Stimulated activated CD8-positive, alpha-beta memory T cell treated with anti-CD3 and anti-CD28 coated beads, Interleukin-4, amount 100 ng/mL, for 48 hours (primary cell): ENCODE results near the gene NAPG.
A peak's percentile ranks its signal among the peaks of the same experiment; 100 is the strongest.
"Not testable (repeated sequence)": the region's sequence is repeated elsewhere in the genome, so short reads cannot be mapped to it uniquely, and the experiment has no call there.

Source experiments
- DNase-seq: peaks from one replicate; pipeline ENCODE4 v3.0.0-alpha.2; 2020

The NAPG gene

GRCh38 chr18:10515456-10515855 is 10.4 kb upstream of the NAPG start:
- no peak for DNase-seq

GRCh38 chr18:10516078-10516477 is 9.7 kb upstream of the NAPG start:
- DNase-seq, result no peak

DNA sequence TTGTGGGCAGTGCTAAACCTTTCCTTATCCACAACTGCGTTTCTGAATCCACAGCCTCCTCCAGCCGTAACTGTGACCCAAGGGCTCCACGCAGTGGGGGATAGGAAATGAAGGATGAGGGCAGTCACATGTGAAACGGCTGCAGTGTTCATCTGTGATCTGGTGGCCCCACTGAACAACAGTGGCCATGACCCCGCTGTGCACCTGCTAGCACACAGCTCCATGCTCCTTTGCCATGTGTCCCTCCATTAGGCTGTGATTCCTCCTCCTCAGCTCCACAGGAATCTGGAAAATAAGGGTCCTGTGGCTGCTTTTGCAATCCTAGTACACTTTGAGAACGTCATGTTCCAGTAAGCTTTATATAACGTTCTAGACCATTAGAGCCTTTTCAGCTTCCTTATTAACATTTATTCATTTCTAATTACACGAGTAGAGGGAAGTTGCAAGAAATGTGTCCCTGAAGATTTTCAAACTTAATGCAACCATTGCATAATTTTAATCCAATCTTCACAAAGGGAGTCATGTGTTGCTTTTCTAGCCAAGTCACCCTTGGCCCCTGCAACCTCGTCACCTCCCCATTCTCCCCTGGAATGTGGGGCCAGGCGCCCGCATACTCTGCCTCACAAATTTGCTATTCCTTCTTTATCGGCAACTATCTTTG is 7.1 kb upstream of the NAPG start:
- no peak for DNase-seq

- DNase-seq, result no peak
Observed at GRCh38 chr18:10519366-10519765, 6.5 kb upstream of the NAPG start.

- DNase-seq, result peak; percentile 71
Observed at GRCh38 chr18:10519999-10520935, 5.6 kb upstream of the NAPG start.

DNA sequence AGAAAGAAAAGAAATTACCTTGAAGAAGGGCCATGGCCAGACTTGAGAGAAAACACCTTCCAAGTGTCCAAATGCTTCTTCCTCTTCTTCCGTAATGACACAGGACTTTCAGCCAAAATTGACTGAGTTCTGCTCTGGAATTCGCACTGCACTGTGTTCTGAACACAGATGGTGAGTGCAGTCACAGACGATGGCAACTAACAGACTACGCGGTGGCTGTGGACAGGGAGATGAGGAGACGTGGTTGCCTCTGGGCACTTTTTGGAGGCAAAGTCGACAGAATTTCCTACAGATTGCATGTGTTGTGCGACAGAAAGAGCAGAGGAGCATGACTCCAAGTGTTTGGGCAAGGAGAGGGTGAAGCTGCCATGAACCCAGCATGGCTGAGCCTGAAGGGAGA is 4.3 kb upstream of the NAPG start:
- no peak for DNase-seq

DNA sequence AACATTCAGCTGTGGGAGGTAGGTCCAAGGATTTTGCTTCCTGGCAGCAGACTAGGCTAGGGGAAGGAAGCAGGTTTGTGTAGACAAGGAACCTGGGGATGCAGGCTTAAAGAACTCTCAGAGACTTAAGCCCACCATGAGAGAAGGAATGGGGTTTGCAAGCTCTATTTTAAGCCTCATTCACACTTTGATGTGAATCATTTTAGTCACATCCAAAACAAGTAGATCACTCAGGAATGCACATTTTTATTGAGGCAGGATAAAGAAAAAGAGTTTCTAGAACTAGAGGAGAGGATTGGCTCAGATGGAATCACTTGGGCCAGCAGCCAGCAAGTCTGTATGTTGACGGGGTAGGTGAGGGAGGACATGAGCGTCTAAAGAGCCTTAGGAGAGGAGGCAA is 3.3 kb upstream of the NAPG start:
- no peak for DNase-seq

- DNase-seq, result no peak
Observed at GRCh38 chr18:10523544-10523943, 2.3 kb upstream of the NAPG start.

- DNase-seq, result no peak
Observed at GRCh38 chr18:10524507-10525370, 1.1 kb upstream of the NAPG start.

GRCh38 chr18:10525371-10525691 is 496 bp upstream of the NAPG start:
- no peak for DNase-seq

- no peak for DNase-seq
Observed at GRCh38 chr18:10526561-10526949, 728 bp downstream of the NAPG start.

DNA sequence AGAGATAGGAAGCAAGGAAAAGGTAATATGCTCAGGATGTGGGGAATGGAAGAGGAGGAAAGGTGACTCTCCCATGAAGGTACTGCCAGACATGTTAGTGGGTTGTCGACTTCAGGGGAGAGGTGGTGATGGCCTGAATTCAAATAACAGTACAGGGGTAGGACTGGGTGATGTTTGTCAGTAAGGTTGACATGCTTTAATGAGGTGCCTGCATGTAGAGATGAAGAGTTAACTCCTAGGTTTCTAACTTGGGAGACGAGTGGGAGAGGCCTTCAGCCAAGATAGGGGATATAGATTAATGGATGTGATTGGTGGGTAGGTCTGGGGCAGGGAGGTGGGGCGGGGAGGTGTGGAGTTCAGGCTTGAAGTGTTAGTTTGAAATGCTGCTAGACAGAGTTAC is 2.6 kb downstream of the NAPG start:
- no peak for DNase-seq

GRCh38 chr18:10530002-10530401 is 4.2 kb downstream of the NAPG start:
- no peak for DNase-seq

DNA sequence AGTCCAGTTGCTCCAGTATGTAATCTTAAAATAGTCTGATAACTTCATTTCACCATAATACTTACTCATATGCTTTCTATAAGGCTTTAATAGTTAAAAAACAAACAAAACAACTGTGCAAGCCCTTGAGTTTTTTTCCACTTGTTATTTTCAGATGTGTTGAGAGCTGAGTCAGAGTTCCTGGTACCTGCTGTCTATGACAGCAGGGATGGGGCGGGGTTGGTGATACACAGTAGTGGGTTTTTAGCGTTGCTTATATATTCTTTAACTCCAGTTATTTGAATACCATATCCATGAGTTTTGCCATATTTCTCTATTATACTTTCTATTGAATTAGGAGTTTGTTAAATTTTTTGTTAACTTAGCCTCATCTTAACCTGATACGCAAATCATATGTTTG is 5.0 kb downstream of the NAPG start:
- peak; percentile 54 for DNase-seq

DNA sequence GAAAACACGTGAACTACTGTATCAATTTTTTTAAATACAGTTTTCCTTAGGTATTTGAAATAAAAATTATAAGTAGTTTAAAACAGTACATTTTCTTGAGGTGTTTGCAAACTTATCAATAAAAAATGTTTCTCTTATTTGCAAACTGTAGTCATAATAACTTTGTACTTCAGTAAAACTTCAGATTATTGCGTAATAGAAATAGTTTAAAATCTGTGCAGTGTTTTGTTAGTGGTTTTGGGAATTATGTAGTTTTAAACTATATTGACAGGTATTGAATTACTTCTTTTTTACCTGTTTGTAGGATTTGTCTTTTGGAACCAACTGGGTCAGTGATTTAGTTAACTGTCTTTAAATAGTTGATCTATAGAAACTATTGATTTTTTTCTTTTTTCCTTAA is 7.3 kb downstream of the NAPG start:
- no peak for DNase-seq

GRCh38 chr18:10536280-10536679 is 10.5 kb downstream of the NAPG start:
- DNase-seq, result no peak

GRCh38 chr18:10537765-10538164 is 11.9 kb downstream of the NAPG start:
- no peak for DNase-seq

- not testable (repeated sequence) for DNase-seq
Observed at GRCh38 chr18:10539124-10539523, 13.3 kb downstream of the NAPG start.

DNA sequence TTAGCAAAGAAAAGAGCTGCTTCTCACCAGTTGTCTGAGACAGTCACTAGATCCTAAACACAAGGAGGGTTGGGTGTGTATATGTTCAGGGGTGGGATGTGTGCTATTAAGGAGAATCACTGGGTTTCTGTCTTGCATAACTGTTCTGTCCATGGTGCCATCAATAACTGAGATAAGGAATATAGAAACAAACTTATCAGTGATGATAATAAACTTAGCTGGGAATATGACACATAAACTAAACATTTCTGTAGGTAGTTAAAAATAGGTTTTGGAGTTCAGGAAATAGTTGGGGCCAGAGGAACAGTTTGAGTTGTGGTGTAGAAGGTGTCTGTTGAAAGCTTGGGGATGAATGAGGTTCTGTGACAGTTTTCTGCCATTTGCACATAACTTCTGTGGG is 17.4 kb downstream of the NAPG start:
- DNase-seq, result no peak

DNA sequence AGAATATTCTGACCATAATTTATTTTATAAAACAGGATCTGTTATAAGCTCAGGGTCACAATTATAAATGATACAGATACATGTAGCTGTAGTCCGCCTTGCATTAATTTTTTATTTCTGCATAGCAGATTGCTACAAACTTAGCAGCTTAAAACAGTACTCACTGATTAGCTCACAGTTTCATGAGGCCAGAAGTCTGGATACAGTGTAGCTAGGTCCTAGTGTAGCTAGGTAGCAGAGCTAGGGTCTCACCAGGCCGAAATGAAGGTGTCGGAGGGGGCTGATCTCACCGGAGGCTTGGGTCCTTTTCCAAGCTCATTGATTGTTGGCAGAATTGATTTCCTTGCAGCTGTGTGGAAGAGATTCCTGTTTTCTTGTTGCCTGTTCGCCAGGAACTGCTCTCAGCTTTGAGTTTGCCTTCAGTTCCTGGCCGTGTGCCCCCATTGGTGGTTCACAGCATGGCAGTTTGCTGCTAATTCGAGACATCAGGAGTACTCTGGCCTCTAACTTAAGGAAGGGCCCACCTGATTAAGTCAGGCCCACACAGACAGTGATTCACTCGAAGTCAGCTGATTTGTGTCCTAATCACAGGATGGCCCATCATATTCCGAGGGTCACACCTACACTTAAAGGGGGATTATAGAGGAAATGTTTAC is 18.4 kb downstream of the NAPG start:
- no peak for DNase-seq

- DNase-seq, result no peak
Observed at GRCh38 chr18:10546557-10547300, 20.9 kb downstream of the NAPG start.

- DNase-seq, result no peak
Observed at GRCh38 chr18:10552226-10552625, 26.4 kb downstream of the NAPG start.
